HG03025 (cell line): Measurements from ENCODE around the gene CIZ1.
"Not testable (repeated sequence)": the region's sequence is repeated elsewhere in the genome, so short reads cannot be mapped to it uniquely, and the experiment has no call there.

ENCODE experiments used
- ATAC-seq: cut with Tn5 transposase; IDR thresholded peaks from one replicate; pipeline ENCODE4 v1.9.1; 2021; ENCODE audit warnings: mild to moderate bottlenecking, moderate library complexity; ENCODE audit not compliant: unreplicated experiment, low FRiP score

Gene CIZ1

DNA sequence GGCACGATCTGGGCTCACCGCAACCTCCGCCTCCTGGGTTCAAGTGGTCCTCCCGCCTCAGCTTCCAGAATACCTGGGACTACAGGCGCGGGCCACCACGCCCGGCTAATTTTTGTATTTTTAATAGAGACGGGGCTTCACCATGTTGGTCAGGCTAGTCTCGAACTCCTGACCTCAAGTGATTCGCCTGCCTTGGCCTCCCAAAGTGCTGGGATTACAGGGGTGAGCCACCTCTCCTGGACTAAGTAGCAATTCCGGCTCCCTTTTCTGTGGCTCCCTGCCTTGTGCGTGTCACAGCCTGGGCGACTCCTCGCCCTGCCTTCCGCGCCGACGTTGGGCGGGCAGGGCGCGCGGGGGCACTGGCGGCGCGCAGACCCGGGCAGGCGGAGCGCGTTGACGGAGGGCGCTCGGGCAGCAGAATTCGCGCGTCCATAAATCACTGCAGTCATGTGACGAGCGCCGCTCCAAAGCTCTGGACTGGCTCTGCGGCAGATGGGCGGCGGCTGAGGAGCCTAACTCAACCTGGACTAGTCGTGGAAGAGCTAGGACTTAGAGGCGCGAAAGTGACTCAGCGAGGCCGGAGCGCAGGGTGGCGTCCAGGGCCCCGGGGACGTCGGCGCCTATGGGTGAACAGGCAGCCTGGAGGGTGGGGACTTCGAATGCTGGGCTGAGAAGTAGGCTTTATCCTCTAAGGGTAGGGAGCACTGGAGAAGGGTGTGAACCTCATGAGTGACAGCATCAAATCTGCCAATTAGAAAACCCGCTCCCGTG lies 1.4 kb upstream of the CIZ1 start:
- ATAC-seq: no peak

DNA sequence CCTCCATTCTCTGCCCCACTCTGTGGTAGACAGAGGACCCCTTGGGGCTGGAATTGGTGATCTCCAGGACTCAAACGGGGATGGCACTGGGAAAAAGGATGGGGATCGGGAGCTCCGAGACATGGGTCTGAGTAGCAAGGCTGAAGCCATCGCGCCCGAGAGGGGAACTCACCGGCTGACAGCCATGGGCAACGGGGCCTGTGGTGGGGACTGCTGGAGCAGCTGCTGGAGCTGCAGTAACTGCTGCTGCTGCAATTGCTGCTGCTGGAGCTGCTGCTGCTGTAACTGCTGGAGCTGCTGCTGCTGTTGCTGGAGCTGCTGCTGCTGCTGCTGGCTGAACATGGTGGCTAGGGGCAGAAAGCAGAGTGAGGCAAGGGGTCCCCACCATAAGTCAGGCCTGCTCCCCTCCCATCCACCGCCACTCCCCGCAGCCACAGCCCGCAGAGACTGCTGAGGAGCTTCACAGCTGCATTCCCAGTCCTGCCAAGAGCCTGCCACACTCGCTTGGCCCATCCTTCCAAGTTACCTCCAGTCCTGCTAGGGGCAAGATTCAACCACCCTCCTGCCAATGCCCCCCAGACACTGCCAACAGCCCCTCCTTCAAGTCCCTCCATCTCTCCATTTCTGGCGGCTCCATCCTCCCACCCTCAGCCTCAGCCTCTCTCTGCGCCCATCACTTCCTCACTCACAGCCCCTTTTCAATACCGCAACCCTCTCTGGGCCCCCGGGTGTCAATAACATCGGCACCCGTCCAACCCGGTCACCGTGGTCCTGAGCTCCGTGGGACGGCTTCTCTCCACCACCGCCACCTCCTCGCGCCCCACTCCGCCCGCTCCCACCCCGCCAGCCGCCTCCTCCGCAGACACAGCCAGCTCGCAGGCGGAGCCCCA lies 611 bp downstream of the CIZ1 start:
- ATAC-seq: peak; percentile 5

DNA sequence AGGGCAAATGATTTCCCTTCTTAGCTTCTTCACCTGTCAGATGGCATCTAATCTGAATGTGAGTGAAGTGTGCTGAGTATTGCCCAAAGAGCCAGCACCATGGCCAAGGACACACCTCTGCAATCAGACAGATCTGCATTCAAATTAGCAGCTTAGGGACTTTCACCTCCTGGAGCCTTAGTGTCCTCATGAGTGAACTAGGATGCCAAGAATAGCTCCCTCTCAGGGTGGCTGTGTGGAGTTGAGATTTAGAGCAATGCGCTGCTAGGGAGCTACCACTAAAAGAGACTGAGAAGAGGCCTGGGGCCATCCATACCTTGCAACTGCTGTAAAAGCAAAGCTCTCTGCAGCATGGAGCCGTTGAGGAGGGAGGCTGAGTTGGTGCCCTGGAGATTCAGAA lies 1.4 kb downstream of the CIZ1 start:
- no peak for ATAC-seq

DNA sequence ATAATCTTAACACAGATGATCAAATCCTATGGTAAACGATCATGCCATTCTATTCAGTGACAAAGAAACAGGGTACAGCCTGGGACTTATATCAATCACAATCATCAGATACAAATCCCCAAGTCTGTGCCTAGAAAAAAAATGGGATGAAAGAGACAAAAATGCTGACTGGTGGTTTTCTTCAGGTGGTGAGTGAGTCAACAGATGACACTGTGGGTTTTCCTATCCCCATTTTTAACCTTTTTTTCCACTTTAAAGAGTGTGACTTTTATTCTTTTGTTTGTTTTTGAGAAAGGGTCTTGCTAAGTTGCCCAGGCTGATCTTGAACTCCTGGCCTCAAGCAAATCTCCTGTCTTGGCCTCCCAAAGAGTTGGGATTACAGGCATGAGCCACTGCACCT lies 3.2 kb downstream of the CIZ1 start:
- no peak for ATAC-seq

DNA sequence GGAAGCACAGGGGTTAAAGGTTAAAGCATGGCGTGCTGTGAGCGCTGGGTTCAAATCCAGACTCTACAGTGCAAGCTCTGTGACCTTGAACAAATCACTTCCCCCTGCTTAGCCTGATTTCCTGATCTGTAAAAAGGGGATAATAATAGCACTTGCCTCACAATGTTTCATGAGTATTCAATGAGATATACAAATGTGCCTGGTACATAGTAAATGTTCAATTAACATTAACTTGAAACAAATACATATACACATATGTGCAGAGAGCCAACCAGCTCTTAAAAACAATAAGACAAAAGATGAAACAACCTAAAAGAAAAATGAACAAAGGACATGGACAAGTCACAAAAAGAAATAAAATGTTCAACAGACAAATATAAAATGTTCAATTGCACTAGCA lies 4.0 kb downstream of the CIZ1 start:
- ATAC-seq: no peak

DNA sequence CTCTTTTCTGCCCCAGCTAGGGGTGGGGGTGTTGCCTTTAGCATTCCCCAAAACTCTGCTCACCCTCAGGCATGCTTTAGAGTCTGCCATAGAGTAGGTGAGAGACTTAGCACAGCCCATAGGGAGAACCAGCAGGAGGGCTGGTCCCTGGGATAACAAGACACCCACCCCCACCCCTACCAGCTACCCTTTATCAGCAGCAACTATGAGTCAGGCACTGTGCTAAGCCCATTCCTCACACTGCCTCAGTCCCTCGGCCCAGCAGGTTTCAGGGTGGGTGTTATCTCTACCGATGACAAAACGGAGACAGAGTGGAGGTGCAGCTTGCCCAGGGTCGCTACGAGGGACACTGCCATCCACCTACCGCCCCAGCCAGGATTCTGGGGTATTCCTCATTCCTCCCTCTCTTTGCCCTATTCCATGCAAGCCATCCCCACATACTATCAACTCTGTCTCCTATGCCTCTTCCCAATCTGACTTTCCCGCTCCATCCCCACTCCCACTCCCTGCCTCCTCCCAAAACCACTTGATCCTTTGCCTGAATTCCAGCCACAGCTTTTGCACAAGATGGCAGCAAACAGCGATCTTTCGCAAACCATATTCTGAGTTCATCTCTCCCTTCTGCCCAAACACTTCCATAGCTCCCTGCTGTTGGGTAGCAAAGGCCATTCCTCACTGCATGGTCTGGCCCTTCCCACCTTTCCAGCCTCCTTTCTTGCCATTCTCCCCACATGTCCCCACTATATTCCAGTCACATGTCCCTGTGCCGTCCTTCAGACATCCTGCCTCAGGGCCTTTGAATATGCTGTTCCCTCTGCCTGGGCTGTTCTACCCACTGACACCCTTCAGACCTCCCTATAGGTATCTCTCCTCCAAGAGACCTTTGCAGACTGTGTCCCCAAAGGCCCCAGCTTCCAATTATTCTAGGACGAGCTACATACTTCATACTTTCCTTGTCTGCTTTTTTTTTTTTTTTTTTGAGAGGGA lies 5.1 kb downstream of the CIZ1 start:
- no peak for ATAC-seq

DNA sequence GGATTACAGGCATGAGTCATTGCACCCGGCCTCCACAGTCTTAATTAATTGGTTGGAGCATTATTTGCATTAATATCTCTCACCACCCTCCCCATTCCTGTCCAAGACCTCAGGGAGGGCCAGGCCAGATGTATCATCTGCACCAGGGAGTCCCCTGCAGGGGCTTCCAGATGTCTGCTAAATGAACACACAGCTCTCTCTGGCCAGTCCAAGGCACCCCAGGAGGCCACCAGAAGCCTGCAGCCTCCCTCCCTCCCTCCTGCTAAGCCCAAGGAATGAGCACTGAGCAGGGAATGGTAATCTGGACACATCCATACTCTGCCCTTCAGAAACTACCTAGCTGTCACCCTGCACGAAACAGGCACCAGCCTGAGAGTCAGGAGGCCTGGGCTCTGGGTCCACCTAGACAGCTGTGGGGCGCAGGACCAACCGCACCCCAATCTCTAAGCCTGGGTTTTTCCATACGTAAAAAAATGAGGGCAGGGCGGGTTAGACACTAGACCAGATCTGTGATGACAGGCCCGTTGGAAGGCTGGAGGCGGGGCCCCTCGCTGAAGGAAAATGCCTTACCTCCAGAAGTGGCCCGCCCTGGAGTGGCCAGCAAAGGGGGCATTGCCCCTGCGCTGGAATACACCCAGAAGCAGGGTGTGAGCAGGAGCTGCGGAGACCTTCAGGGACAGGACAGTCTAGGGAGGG lies 8.3 kb downstream of the CIZ1 start:
- ATAC-seq: no peak

DNA sequence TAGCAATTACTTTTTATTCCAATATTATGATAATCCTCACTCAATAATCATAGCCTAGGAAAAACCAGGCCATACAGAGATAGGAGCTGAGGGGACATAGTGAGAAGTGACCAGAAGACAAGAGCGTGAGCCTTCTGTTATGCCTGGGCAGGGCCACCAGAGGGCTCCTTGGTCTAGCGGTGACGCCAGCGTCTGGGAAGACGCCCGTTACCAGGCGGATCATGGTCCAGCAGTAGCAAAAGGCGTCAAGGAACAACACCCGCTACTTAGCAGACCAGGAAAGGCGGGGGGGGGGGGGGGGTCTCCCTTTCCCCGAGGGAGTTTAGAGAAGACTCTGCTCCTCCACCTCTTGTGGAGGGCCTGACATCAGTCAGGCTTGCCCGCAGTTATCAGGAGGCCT lies 9.9 kb downstream of the CIZ1 start:
- ATAC-seq: not testable (repeated sequence)

DNA sequence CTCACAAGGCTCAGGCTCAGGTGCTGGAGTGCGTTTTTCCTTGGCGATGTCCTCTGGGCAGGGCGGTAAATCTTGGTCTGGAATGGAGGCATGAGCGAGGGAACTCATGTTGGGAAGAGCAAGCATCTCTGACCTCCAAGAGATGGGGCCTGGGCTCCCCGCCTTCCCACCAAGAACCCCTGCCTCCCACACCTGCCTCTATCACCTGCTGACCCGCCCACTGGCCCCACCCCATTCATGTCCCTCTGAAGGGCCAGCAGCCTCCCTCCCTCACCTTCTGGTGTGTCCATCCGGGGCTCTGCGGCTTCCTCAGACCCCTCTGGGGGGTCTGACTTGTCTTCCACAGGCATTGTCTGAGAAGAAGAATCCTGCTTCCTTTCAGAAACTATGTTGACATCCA lies 10.9 kb downstream of the CIZ1 start:
- ATAC-seq: no peak

DNA sequence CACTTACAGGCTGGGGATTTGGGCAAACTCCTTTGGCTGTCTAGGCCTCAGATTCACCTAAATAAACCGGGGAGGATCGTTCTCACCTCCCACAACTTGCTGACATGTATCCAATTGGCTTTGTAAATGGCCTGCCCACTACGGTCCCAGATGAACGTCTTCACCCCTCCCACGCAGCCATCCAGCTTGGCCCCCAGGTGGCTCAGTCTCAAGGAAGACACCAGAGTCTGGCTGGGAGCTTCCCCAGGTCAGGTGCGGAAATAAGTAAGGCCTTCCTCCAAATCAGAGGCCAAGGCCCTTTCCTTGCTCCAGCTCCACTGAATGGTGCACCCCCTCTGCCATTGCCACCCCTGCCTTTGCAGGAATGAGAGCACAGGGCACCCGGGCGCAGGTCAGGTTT lies 11.4 kb downstream of the CIZ1 start:
- ATAC-seq: no peak

DNA sequence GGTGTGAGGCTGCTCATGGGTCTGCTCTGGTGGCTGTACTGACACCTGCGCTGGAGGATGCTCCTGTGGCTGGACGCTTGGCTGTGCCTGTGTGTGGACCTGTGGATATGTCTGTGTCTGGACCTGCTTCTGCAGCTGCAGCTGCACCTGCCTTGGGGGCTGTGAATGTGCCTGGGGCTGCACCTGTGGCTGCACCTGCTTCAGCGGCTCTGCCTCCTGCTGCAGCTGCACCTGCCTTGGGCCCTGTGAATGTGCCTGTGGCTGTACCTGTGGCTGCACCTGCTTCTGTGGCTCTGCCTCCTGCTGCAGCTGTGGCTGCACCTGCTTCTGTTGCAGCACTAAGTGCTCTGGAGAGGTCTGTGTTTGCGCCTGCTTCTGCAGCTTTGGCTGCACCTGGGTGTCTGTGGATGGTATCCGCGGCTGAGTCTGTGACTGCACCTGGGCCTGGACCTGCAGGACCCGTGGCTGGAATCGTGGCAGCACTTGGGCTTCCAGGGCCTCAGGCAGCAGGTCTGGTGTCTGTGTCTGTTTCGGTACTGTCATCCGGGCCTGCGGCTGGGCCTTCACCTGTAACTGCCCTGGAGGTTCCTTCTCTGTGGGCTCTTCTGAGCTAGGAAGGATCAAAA lies 12.5 kb downstream of the CIZ1 start:
- no peak for ATAC-seq

DNA sequence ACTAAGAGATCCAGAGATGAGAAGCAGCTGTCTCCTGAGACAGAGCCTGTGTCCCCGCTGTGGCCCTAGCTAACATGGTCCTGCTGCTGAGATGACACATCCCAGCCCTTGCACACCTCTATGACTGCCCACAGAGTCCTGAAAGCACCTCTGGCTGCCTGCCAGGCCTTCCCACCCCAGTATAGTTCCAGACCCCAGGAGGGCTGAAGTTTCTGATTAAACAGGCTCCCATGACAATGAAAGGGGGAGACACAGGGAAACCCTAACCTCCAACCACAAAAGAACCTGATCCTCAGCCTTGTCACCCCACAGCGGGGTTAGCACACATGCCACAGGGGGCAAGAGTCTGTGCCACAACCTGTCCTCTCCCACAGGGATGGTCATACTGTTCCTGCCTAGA lies 15.6 kb downstream of the CIZ1 start:
- ATAC-seq: no peak

DNA sequence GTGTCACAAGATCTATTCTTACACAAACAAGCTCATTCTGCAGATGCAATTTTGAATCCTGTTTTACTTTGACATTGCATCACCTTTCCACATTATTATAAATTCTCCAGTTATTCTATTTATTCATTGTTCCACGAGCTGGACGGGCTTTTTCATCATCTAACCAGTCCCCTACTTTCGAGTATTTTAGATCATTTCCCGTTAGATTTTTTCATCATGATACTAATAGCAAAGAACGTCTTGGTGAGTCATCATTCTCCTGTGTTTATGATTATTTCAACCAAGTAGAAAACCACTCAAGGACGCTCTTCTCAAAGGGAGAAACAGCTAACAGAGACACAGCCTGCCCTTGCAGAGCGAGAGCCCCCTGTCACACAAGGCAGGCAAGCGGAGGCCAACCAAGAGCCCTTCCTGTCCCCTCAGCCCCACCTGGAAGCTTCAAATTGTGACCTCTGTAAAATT lies 16.2 kb downstream of the CIZ1 start:
- ATAC-seq: no peak

DNA sequence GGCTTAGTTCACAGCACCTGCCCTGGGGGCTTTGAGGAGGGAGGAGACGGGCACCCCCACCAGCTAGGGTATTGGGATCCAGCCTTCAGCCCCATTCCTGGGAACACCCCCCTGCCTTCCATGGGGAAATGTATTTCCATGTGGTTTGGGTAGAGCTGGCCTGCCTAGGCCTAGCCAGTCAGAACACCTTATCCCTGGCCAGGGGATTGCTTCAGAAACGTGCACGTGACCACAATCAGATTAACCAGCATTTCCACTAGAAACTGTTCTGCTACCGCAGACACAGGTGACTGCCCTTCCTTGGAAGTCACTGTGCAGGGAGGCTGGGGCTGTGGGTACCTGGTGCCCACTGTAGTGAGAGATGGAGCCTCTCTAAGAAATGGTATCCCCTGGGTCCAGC lies 17.3 kb downstream of the CIZ1 start:
- no peak for ATAC-seq

DNA sequence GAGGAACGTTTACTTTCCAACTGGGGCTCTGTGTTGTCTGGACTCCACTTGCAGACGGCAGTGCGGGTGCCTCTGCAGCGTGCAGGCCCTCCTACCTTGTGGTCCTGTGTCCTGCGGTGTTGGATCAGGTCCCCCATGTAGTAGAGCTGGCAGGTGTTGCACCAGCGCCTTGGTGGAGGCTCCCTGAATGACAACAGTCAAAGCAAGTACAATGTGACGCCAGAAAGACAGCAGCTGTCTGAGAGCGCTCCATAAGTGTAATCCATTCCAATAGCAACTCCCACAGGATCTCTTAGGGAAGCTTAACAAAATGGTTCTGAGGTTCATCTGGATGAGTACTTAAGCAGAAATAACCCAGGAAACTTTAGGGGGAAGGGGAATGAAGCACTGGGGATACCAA lies 21.4 kb downstream of the CIZ1 start:
- no peak for ATAC-seq

DNA sequence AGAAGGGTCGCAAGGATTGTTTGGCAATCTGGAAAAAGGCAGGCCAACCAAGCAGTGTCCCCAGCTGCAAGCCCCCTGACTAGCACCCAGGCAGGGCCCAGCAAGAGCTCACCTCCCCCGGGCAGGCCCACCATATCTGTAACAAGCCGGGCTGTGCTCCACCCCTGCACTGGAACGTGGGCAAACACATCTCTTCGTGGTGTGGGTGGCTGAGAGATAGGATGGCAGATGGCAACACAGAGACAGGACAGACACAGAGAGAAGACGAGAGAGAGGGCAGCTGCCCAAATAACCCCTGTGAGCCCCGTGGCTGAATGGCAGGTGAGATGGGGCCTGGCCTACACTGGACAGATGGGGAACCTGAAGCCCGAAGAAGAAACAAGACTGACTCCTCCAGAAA lies 21.9 kb downstream of the CIZ1 start:
- no peak for ATAC-seq

DNA sequence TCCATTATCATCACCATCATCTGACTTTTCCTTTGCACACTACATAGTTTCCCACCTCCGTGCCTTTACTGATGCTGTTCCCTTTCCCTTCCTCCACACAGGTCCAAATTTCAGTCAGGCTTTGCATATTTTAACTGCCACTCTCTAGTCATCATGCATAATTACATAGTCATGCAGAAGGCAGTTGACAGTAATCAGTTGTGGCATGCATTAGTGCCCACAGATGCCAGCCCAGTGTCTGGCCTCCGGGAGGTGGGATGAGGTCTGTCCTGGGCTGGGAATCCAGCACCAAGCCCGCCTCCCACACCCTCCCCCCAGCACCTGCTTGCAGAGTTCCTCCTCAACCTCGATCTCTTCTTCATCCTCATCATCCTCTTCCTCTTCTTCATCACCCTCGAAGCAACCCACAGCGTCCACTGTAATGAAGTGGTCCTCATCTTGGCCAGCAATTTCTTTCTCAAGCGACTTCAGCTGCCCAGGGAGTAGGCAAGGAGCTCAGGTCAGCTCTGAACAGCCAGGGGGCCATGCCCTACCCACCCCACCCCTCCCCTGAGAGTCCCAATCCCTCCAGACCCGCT lies 22.6 kb downstream of the CIZ1 start:
- ATAC-seq: no peak

DNA sequence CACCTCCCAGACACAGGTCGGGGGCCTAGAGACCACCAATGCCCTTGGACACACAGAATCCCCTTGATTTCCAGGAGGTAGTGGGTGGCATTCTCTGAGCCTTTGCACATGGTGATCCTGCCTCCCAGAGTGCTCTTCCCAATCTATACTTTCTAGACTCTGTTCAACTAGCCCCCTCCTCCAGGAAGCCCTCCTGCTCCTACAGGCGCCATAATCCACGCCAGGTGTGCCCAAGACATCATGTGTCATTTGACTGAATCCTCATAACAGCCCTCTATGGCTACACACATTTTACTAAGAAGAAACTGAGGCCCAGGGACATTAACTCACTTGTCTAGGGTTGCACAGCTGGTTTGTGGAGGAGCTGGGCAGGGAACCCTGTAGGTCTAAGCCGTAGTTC lies 24.2 kb downstream of the CIZ1 start:
- no peak for ATAC-seq

DNA sequence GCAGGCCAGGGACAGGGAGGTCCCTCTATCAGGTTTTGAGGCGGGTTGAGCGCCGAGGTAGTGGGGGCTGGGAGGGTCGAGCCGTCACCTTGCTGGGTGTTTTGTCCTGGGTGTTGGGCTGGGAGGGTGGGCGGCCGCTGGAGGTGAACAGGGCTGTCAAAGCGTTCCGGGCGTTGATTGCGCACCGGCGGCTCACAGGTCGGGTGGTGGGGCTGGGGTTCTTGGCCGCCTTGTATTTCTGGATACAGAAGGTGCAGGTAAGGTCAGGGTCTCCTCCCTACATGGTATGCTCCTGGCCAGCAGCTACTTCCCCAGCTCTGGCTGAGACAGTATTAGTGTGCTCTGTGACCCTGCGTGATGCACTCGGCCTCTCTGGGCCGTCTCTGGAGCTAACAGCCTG lies 25.2 kb downstream of the CIZ1 start:
- ATAC-seq: no peak
